Right lobe of liver (tissue), 4 donors: Measurements from ENCODE around the gene SDK1.

ENCODE experiments used
- CTCF ChIP-seq, 4 donors: fragments of 200-600 bp in 3 of 4; fragments of 450-650 bp in 1 of 4; IDR thresholded peaks; one replicate each; pipeline versions ENCODE4 v1.5.1 to v1.8.0; 2016 to 2022; ENCODE audit warnings: antibody characterized with exemption in 4 of 4, mild to moderate bottlenecking in 2 of 4
- POLR2A ChIP-seq: fragments of 450-650 bp; IDR thresholded peaks from one replicate; pipeline ENCODE4 v1.6.1; 2017; ENCODE audit warnings: antibody characterized with exemption, mild to moderate bottlenecking
- donor health status: DM: no; HTN: no; CAD: no.
- donor health status: DM: no; HTN: no; CAD: no.
- donor health status: DM: no; HTN: yes; CAD: no.

- TF ChIP-seq POLR2A (no peak), CTCF (IDR thresholded peaks at IDR 0.05) (no peak)
Observed at GRCh38 chr7:4191046-4191445, 890.0 kb downstream of the SDK1 start.
